Activated naive CD4-positive, alpha-beta T cell treated with Interleukin-2 at 50 U/mL for 16 hours (primary cell): ENCODE data around the gene STX3.
"Not testable (repeated sequence)": the region's sequence is repeated elsewhere in the genome, so short reads cannot be mapped to it uniquely, and the experiment has no call there.

ENCODE experiments used
- DNase-seq: peaks from one replicate; pipeline ENCODE4 v3.0.0-alpha.2; 2020

Gene STX3

DNA sequence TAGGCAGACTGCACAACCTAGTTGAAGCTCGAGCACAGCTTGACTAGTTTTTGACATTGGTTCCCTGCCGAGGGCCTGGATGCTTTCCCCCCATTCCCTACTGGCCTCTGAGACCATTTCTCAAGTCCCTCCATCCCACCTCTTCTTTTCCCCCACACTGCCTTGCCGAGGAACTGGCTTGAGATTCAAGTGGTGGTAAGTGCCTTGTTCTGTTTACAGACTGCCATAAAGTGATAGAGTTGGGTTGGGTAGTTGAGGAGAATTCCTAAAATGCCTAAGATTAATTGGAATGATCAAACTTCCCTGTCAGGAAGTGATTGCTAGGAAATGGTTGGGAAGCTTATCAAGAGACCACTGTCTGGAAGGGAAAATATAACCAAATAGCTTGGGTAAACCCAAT lies 39.2 kb downstream of the STX3 start:
- DNase-seq, result no peak

DNA sequence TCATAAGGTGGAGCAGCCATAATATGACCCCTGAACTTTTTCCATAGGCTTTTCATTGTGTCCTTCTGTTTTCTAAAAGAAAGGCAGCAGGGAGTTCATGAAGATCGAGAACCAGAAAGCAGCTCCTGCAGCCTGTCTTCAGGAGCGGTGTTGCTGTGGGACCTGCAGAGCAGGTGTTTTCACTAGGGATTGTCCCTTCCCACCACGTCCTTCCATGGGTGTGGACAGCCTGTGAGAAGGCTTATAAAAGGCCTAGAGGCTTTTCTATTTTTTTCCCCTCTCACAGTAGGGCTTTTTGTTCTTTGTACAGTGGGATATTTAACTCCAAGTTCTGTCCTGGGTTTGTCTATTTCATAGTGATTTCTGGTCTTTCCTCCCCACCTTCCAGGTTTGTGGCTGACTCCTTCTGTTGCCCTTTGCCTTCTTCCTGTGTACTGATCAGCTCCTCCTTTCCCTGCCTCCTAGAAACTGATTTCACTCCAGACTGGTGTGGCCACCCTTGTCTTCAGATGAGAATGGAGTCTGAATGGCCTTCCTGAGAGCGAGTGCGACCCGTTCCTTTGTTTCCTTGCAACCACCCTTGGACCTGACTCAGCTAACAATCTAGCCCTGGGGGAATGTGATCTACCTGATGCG lies 45.3 kb downstream of the STX3 start:
- DNase-seq, result no peak

DNA sequence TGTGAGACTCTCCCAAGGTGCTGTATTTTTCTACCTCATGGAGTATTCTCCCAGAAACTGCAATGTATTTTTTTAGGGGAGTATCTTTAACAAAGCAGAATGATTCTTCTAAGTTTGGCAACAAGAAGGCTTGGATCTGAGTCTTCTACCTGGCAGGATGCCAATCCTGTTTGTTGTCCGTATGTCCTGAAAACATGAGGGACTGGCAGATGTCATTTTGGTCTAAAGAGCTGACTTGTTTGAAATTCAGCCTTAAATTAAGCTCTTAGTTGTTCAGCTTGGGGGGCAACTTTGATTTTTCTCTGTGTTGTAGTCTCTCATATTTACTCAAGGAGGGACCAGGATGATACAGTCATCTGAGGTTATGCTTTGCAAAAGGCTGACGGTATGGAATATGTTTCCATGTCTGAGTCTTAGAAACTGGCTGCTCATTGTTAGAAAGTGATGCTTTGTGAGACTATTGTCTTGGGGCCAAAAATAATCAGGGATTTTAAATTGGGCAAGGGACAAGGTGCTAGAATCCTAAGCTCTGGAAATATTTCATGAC lies 46.1 kb downstream of the STX3 start:
- no peak for DNase-seq

DNA sequence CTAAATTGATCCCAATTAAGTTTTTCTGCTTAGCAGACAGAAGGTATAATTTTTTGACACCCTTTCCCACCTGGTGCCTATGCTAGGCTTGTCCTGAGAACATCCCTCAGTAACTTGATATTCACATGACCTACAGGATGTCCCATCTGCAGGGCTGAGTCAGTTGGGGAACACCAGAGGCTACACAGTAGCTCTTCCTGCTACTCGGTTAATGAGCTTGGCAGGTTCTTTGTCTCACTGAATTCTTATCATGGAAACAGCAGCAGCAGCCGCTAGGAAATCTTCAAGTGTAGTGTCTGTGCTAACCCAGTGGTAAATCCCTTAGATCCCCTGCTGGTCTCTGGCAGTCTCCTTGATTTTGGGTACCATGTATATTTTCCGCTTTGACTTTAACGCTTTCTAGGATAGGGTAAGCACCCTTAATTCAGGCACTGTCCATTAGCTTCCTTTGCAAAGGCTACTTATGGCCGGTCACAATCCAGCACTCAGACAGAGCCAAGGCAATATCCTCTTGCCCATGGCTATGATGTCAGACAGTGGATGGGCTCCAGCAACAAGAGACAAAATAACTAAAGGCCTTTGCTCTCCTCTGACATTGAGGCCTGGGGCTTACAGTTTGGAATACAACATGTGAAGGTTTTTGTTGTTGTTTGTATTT lies 46.9 kb downstream of the STX3 start:
- DNase-seq, result no peak

DNA sequence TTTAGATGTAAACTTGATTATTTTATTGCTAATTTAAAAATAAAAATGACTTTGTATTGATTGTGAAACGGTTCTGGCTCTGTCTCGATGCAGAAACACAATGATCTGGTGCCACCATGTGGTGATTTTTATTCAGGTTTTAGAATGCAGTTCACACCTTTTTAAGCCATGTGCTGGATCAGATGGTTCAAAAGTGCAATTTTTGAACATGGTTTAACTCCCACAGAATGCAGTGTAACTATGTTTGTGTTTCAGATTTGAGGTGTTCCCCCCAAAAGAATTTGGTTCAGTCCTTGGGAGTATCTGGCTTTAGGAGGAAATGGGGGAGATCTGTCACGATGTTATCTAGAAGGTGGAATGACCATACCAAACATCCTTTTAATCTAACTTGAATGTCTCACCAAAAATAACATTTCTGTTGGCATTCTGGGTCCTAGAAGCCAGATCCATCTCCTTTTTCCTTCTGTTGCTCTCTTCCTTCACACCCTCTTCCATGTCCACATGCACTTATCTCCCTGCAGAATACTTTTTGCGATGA lies 47.5 kb downstream of the STX3 start:
- peak; percentile 19 for DNase-seq

DNA sequence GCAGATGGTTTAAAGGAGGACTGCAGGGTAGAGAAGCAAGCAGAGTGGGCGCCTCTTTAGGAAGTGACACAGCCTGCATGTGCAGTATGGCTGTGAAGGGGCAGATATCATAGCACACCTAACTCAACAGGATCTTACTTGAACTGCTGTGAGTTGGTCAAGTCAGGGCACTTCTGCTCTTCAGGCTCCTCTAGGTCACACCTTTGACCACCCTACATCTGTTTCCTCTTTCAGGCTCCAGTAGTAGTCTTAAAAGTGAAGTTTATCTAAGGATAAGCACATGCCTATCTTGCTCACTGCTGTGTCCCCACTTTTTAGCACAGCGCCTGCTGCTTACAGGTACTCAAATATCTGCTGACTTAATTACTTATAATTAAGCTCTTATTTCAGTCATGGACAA lies 48.9 kb downstream of the STX3 start:
- DNase-seq, result no peak

DNA sequence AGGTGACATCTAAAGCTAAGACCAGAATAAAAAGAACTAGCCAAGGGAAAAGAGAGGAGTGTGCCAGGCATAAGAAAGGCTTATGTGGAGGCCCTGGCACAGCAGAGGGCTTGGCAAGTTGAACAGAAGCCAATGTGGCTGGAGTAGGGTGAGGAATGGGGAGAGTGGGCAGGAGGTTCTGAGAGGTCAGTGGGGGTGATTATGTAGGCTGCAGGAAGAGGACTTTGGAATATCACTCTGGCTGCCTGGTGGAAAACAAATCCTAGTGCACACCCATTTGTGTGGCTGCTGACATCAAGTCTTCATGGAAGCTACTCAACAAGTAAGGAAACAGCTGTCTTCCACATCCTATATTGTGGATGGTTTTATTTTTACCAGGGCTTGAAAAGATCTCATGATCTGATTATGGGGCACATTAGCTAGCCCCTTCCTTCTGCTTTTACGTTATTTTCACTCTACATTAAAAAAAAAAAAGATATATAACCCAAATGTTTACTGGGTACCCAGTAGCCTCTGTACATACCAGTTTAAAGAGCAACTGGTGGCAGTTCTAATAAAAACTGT lies 52.0 kb downstream of the STX3 start:
- DNase-seq, result no peak

DNA sequence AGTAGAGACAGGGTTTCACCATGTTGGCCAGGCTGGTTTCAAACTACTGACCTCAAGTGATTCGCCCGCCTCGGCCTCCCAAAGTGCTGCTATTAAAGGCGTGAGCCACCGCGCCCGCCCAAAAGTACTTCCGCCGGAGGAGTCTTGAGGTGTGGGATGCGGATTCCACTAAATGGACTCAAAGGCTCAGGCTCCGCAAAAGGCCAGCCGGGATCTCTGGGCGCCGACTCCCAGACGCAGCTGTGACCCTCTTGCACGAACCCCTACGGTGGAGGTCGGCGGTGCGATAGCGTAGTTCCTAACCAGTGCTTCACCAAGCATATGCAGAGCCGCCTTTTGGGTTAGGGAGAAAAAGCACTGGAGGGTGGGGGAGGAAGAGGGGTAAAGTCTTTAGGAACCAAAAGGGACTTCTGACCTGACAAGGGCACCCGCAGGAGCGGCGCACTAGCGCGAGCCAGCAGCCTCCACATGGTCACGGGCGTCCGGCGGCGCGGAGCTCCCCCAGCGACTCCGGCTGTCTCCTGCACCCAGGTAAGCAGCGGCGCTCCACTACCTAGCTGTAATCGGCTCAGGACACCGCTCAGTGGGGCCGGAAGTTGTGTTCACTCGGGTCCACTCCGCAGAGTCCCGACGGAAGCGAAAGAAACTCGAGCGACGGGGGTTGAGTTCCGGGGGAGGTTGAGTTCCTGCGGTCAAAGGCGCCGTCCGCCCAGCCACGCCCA lies 55.2 kb downstream of the STX3 start, which contains the start of gene MRPL16:
Gene MRPL16 (minus strand): TSS at position 590 of the 722 bp plus-strand sequence. CDS start 120 bp downstream, at position 470.
- DNase-seq, result peak; percentile 91

DNA sequence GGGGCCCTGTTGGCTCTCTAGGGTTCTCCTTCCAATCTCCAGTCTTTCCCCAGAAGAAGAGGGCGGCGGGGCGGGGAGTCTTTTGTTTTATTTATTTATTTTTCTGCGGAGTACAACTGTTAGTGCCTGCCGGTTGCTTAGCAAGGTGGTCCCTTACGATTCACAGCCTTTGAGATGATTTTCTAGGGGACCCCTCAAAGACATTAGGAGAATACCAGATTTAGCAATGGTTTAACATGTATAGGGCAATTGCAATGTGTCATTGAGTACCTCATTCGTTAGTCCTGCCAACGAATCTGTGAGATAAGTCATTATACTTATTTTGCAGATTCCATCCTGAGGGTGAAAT lies 55.7 kb downstream of the STX3 start:
- no peak for DNase-seq

DNA sequence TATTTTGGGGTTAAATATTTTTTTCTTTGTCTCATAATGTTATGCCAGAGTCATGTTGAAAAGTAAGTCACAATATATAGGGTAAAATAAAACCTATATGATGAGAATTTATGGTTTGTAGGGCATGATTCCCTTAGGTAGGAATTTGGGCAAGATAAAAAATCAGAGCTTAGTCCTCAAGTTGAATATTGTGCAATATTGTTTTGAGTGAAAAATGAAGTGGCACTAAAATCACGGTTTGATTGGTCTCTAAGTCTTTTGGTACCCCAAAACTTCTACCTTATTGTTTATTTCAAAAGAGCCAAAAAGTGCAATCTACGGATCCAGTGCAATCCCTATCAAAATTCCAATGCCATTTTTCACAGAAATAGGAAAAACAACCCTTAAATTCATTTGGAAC lies 57.0 kb downstream of the STX3 start:
- DNase-seq, result no peak

DNA sequence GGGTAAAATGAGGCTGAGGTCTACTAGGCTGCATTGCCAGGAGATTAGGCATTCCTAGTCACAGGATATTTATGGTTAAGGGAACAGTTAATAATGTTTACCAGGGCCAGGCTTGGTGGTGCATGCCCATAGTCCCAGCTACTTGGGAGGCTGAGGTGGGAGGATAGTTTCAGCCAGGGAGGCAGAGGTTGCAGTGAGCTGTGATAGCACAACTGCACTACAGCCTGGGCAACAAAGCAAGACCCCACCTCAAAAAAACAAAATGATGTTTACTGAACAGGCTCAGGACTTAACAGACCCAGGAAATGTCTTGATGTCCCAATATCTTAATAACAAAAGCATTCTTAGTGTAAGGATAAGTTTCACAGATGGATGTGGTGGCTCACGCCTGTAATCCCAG lies 58.2 kb downstream of the STX3 start:
- DNase-seq, result no peak

DNA sequence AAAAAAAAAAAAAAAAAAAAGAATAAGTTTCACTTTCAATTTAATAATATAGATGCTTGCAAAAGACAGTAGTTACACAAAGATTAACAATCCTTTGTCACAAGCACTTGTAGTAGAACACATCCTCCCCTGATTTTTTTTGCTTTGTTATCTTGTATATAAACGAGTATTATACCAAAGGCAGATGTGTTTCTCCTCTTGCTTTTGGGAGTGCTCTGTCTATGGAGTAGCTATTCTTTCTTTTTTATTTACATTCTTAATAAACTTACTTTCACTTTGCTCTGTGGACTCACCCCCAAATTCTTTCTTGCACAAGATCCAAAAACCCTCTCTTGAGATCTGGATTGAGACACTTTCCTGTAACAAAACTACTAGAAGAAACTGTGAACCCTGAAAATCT lies 58.8 kb downstream of the STX3 start:
- no peak for DNase-seq

DNA sequence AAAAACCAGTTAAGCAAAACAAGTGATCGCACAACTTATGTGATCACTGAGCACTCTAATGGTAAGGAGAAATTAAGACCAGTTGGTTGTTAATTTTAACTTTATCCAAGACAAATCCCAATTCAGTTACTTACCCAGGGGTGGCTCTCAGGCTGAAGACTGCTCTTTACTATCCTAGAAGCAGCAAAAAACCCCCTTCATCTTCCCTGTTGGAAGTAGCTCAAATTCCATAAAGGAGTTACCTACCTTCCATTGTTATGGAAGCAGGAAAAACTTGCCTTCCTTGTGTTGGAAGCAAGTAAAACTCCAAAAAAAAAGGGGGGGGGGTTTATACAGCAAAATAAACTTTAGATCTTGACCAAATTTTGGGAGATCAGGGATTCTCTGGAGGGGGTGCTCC lies 60.6 kb downstream of the STX3 start:
- DNase-seq, result no peak

DNA sequence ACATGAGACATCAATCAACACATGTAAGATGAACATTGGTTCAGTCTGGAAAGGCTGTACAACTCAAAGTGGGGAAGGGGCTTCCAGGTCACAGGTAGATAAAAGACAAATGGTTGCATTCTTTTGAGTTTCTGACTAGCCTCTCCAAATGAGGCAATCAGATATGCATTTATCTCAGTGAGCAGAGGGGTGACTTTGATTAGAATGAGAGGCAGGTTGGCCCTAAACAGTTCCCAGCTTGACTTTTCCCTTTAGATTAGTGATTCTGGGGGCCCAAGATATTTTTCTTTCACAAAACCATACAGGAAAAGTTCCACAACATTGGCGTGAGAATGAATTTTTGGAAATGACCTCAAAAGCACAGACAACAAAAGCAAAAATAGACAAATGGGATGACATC lies 61.3 kb downstream of the STX3 start:
- not testable (repeated sequence) for DNase-seq

DNA sequence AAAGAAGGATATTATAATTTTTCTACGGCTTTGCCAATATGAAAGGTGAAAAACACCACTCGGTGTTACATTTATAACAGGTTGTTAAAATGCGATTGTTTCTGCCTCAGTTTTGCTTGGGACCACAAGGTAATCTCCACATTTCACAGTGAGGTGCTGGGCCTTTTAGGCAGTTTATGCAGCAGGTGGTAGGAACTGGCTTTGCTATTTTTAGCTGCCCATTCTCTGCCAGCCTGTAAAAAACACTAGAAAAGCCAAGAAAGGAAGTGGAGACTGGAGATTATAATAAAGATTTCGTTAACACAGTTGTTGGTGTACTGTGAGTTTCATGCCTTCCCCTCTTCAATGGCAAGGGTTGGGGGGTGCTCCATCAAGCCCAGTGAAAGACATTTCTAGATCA lies 63.4 kb downstream of the STX3 start:
- DNase-seq, result no peak

DNA sequence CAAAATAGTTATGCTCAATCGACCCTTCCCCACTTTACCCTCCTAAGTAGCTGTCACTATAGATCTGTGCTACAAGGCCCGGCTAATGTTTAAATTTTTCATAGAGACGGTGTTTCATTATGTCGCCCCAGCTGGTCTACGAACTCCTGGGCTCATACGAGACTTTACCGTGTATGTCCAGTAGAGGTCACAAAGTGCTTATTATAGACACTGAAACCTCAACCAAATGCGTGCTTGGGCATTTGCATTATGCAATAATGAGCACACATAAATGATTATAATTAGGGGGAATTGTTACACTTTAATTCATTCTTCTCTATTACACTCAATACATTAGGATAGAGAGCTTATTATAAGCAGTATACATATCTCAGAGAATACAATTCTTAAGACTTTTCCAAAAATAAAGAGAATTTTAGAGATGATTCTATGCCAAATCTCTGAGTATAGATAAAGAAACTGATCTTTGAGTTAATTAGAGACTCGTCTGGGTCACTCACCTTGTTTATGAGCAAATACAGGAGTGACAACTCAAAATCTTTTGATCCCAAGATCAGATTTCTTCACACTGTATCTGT lies 67.9 kb downstream of the STX3 start:
- DNase-seq, result peak; percentile 14

DNA sequence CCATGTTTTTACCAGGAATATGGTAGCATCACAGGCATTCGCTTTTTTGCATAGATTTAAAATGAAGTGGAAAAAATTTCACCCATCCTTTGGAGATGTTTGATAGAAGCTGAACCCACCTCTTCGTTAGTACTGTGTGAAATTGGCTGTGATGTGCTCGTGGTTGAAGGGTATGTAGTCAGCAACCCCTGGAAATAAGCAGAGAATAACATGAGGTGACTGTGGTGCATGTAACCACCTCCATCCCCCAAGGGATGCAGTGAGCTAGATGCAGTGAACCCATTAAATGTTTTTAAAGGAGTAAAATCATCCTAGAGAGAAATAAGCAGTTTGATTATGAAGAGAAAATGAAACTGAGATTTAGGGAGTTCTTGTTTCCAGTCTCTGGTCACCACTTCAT lies 74.2 kb downstream of the STX3 start:
- DNase-seq, result no peak

DNA sequence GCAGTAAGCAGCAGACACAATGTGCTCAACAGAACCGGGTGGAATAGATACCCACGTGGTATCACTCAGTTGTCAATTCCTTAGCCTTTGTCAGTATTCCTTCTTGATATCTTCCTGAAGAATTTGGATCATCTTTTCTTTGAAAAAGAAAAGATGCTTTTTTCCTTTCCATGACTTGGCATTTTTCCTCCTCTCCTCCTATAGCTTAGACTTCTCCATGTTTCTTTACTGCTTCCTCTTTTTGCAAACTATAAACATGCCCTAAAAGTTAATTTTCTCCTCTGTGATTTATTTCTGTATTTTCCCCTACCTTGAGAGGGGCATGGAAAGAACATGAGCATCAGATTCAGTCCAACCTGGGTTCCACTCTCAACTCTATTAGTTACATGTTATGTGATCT lies 78.4 kb downstream of the STX3 start:
- no peak for DNase-seq

DNA sequence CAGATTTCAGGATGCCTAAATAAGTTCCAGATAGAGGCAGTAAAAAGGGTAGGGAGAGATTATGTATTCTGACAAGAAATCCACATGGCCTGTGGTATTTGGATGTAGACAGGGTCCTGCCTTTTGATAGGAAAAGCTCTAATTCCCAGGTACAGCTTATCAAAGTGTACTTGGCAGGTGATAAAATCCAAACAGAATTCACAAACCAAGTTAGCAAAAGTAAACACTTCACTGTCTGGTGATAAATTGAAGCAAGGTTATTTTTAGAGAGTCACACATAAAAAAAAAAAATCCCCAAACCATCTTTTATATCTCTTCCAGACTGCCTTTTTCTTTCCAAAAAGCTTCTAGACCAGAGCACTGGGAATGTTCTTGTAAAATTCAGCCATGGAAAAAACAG lies 84.4 kb downstream of the STX3 start:
- no peak for DNase-seq

DNA sequence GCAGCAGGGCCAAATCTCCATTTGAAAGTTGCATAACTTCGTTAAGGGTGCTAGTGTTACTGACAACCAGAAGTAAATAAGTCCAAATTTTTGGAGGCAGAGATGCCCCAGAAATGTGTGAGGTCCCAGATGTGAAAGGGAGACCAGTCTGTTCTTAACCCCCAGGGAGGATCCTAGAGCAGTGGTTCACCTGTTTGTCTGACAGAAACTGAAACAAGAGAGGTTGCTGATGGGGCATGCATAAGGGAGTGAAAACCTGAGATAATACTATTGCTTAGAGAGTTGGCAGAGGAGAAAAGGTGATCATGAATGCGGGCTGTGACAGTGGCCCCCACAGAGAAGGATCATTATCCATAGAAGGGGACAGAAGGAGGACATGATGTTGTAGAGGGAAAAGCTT lies 86.3 kb downstream of the STX3 start:
- DNase-seq, result no peak

DNA sequence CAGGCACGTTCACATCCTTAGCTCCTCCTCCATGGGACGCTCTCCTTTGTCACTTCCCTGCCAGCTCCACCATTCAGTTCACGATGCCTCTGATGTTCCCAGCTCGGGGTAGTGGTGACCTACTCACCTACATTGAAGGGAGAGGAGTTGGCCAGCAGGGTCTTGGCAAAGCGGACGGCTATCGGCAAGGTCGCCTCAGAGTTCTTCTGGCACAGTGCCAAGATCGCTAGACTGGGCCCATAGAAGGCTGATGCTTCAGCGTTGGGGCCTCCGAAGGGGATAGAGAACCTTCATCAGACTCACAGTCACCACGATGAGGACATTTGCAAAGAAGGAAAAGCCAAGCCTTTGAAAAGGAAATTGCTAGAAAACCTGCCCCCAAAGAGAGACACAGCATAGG lies 87.1 kb downstream of the STX3 start:
- no peak for DNase-seq

DNA sequence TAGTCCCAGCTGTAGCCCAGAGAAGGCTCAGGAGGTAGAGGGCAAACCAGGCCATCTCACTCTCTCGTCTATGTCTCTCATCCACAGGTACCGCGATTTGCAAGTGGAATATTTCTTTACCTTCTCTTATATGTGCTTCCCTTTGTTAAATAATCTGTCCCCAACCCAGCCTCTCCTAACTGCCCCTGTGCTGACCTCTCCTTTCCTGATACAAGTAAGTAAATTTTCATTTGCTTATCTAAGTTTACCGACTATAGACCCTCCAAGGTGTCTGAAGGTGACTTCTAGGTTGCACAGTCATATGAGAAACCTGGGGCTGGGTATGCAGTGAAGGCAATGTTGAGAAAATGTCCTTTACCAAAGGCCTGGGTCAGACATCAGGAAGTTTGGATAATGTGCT lies 90.2 kb downstream of the STX3 start, which contains the start of gene CBLIF:
Gene CBLIF (minus strand): TSS at position 101 of the 400 bp plus-strand sequence. CDS start 46 bp downstream, at position 55.
- DNase-seq, result no peak

DNA sequence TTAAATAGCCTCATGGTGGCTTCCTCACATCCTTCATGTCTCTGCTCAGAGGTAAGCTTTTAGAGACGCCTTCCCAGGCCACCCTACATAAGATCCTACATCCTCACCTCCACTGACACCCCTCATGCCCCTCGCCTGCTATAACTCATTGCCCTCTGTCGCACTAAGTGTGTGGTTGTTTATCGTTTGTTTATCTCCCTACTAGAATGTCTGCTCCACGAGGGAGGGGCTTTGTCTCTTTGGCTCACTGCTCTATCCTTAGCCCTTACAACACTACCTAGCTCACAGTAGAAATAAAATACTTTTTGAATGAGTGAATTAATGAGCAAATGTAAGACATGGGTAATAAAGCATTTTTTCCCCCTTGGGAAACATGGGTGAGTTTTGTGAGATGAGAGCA lies 91.4 kb downstream of the STX3 start:
- DNase-seq, result no peak
